ENCODE results near the gene PARL. TPM values are rescaled to one million over a fixed set of nuclear protein-coding genes. Genes with fewer than 3 reads are reported as not detected.
"Not testable (repeated sequence)": the region's sequence is repeated elsewhere in the genome, so short reads cannot be mapped to it uniquely, and the experiment has no call there.

Gene PARL
- total RNA-seq, 1 donor from 2014 or later: 36.6 TPM

DNA sequence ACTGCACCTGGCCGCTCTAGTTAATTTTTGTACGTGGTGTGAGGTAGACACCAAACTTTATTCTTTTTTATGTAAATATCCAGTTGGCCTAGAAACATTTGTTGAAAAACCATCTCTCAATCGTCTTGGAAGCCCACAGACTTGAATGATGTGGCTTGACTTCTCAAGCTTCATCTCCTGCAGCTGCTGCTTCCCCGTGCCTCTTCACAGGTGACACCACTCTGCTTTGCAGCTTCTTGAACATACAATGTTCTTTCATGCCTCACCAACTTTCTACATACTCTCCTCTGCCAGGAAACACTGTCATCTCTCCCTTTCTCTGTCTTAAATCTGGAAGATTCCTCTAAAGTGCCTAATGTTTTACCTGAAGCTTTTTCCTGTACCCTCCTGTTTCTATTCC, 94.9 kb downstream of the PARL start:
- Histone ChIP-seq H3K9me3 (no peaks in the 10 kb centered on the region), H3K27me3 (no peaks in the 10 kb centered on the region), H3K4me3 (no peak overlapping the region), H3K27ac (no peak overlapping the region), H3K4me1 (no peaks in the 10 kb centered on the region), H3K36me3 (peaks cover 0 to 62% of the 10 kb centered on the region in 2 donors)
- intact Hi-C loops (cut with DNase I): no loop called here
- DNase-seq (ENCODE audit: extremely low spot score in 2 of 2): no peak
- TF ChIP-seq POLR2A (IDR thresholded peaks at IDR 0.05): no peak
- TF ChIP-seq CTCF (IDR thresholded peaks at IDR 0.05): no peak
- TF ChIP-seq POLR2AphosphoS5 (IDR thresholded peaks at IDR 0.05; ENCODE audit: insufficient read depth in 1 of 2, low read depth in 1 of 2): no peak

DNA sequence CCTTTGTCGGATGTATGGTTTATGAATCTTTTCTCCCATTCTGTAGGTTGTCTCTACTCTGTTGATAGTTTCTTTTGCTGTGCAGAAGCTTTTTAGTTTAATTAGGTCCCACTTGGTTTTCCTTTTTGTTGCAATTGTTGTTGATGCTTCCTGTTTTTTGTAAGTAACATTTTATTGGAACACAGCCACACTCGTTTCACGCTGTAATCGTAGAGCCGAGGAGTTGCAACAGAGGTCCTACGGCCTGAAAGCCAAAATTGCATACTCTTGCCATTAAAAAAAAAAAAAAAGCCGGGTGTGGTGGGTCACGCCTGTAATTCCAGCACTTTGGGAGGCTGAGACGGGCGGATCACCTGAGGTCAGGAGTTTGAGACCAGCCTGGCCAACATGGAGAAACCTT, 100.2 kb downstream of the PARL start:
- DNase-seq (ENCODE audit: extremely low spot score in 2 of 2); H3K27me3 ChIP-seq; H3K27ac ChIP-seq; H3K9me3 ChIP-seq; H3K4me3 ChIP-seq; intact Hi-C loops (cut with DNase I); H3K4me1 ChIP-seq: not testable (repeated sequence)
- H3K36me3 ChIP-seq: peaks cover 0 to 43% of the 10 kb centered on the region in 2 donors

- Histone ChIP-seq H3K9me3 (no peaks in the 10 kb centered on the region), H3K27ac (no peak overlapping the region), H3K27me3 (no peaks in the 10 kb centered on the region), H3K36me3 (peaks cover 0 to 55% of the 10 kb centered on the region in 2 donors), H3K4me1 (no peaks in the 10 kb centered on the region), H3K4me3 (no peak overlapping the region)
- intact Hi-C loops (cut with DNase I): no loop called here
- no peak for DNase-seq (ENCODE audit: extremely low spot score in 2 of 2)
- TF ChIP-seq POLR2A (IDR thresholded peaks at IDR 0.05) (no peak), CTCF (IDR thresholded peaks at IDR 0.05) (no peak), POLR2AphosphoS5 (IDR thresholded peaks at IDR 0.05; ENCODE audit: insufficient read depth in 1 of 2, low read depth in 1 of 2) (no peak)
Observed at GRCh38 chr3:183782576-183783276, 102.0 kb downstream of the PARL start.

GRCh38 chr3:183781246-183781645, 103.4 kb downstream of the PARL start:
- no peaks in the 10 kb centered on the region for H3K9me3 ChIP-seq
- H3K4me3 ChIP-seq: no peak overlapping the region
- H3K27ac ChIP-seq: no peak overlapping the region
- H3K36me3 ChIP-seq: peaks cover 0 to 53% of the 10 kb centered on the region in 2 donors
- no peak for DNase-seq (ENCODE audit: extremely low spot score in 2 of 2)
- TF ChIP-seq POLR2AphosphoS5 (IDR thresholded peaks at IDR 0.05; ENCODE audit: insufficient read depth in 1 of 2, low read depth in 1 of 2) (no peak), POLR2A (IDR thresholded peaks at IDR 0.05) (no peak), CTCF (IDR thresholded peaks at IDR 0.05) (no peak)
- H3K27me3 ChIP-seq: no peaks in the 10 kb centered on the region
- H3K4me1 ChIP-seq: no peaks in the 10 kb centered on the region
- intact Hi-C loops (cut with DNase I): no loop called here

- no peak for TF ChIP-seq POLR2A (IDR thresholded peaks at IDR 0.05)
- no peak for TF ChIP-seq CTCF (IDR thresholded peaks at IDR 0.05)
- TF ChIP-seq POLR2AphosphoS5 (IDR thresholded peaks at IDR 0.05; ENCODE audit: insufficient read depth in 1 of 2, low read depth in 1 of 2): no peak
- intact Hi-C loops (cut with DNase I): no loop called here
- no peak for DNase-seq (ENCODE audit: extremely low spot score in 2 of 2)
- no peaks in the 10 kb centered on the region for H3K27me3 ChIP-seq
- H3K9me3 ChIP-seq: no peaks in the 10 kb centered on the region
- H3K4me1 ChIP-seq: no peaks in the 10 kb centered on the region
- H3K36me3 ChIP-seq: peaks cover 0 to 59% of the 10 kb centered on the region in 2 donors
- H3K27ac ChIP-seq: no peak overlapping the region
- H3K4me3 ChIP-seq: no peak overlapping the region
Observed at GRCh38 chr3:183779896-183780465, 104.7 kb downstream of the PARL start.

MicroRNAs encoded within 50 kb of the gene (microRNA counts, 767-probe panel; counts per million panel counts)
- 238 to 261 counts per million in 2 donors for microRNA hsa-miR-4448

Small RNAs within 50 kb of the gene (microRNA-seq; reads per million reads assigned to microRNA genes)
- not detected for gene MIR4448 (ENCODE audit: borderline number of aligned reads, borderline replicate concordance)

Small RNAs within 50 kb of the gene (small RNA-seq; reads per million reads assigned to genes)
- not detected for gene MIR4448

Other genes starting within 250 kb of the PARL start
- 53.5 TPM for gene KLHL24, start 249.3 kb downstream of the PARL start, total RNA-seq
- gene YEATS2, start 187.1 kb downstream of the PARL start, total RNA-seq: 23.8 TPM
- not detected for gene MAP6D1, start 59.3 kb downstream of the PARL start, total RNA-seq
- 67.5 TPM for gene ABCC5, start 133.0 kb upstream of the PARL start, total RNA-seq
- gene HTR3D, start 146.9 kb upstream of the PARL start, total RNA-seq: not detected
- not detected for gene HTR3C, start 168.2 kb upstream of the PARL start, total RNA-seq
- gene HTR3E, start 212.2 kb upstream of the PARL start, total RNA-seq: not detected